T-helper 9 cell (primary cell): Measurements from ENCODE around the gene ZNF358.

Experiments
- DNase-seq: peaks from one replicate; pipeline ENCODE4 v3.0.0-alpha.2; 2020

Gene ZNF358

DNA sequence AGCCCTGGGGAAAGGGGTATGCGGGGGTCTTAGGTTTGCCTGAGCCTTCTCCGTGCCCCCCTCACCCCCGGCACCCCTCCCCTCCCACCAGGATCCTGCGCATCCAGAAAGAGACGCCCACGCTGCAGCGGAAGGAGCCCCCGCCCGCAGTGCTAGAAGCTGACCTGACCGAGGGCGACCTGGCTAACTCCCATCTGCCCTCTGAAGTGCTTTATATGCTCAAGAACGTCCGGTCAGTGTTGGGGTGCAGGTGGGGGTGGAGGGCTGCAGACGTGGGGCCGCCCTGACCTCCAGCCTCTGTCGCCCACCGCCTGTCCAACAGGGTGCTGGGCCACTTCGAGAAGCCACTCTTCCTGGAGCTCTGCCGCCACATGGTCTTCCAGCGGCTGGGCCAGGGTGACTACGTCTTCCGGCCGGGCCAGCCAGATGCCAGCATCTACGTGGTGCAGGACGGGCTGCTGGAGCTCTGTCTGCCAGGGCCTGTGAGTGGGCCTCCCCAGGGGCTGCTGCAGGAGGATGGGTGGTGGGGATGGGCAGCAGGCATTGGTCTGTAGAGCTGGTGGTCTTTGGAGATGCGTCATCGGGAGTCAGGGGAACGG is 24.0 kb downstream of the ZNF358 start:
- DNase-seq: no peak

GRCh38 chr19:7540761-7541474 is 25.0 kb downstream of the ZNF358 start:
- DNase-seq: no peak

DNA sequence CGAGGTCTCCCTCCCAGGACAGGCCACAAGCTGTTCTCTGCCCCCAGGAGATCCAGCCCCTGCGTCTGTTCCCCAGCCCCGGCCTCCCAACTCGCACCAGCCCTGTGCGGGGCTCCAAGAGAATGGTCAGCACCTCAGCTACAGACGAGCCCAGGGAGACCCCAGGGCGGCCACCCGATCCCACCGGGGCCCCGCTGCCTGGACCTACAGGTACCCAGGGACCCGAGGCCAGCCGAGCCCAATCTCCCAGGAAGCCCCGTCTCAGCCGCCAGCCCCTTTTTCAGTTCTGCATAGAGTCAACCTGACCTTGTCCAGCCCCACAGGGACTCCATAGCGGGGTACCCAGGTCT is 25.5 kb downstream of the ZNF358 start:
- DNase-seq: no peak

- DNase-seq: no peak
These were observed 26.0 kb downstream of the ZNF358 start for GRCh38 chr19:7541828-7542443.

DNA sequence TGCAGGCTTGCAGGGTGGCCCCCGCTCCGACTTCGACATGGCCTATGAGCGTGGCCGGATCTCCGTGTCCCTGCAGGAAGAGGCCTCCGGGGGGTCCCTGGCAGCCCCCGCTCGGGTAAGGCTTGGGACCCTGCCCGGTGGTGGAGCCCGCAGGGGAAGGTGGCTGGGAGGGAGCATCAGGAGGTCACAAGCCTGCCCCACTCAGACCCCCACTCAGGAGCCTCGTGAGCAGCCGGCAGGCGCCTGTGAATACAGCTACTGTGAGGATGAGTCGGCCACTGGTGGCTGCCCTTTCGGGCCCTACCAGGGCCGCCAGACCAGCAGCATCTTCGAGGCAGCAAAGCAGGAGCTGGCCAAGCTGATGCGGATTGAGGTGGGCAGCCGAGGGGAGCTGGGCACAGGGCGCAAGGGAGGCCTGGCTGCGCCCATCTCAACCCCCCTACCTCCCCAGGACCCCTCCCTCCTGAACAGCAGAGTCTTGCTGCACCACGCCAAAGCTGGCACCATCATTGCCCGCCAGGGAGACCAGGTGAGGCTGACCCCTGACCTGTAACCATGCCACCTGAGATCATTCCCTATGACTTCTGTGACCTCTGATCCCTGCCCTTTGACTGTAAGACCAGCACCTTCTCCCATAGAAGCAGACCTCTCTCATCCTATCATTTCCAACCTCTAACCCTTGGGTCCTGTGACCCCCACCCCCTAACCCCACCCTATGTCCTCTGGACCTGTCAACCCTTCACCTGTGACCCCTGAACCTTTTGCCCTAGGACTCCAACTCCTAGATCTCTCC is 26.8 kb downstream of the ZNF358 start:
- DNase-seq: no peak

DNA sequence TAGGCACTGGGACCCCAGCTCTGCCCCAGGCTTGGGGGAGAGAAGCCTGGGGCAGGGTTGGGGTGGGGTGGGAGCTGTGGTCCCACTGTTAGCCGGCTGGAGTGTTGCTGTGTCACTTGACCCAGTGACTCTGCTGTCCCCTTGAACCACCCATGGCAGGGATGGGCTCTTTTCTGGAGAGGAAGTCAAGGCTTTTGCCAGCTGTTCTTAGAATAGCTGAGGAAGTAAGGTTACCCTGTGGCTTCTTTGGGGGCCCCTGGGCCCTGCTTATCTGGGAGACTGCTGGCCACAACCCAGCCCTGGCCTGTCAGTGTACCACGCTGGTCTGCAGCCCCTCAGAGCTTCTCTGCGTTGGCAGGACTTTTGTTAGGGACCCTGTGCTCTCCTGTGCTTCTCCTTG is 28.7 kb downstream of the ZNF358 start:
- no peak for DNase-seq

- DNase-seq: no peak
These were observed 29.4 kb downstream of the ZNF358 start for GRCh38 chr19:7545300-7545699.

GRCh38 chr19:7545904-7546303 is 30.0 kb downstream of the ZNF358 start:
- no peak for DNase-seq

DNA sequence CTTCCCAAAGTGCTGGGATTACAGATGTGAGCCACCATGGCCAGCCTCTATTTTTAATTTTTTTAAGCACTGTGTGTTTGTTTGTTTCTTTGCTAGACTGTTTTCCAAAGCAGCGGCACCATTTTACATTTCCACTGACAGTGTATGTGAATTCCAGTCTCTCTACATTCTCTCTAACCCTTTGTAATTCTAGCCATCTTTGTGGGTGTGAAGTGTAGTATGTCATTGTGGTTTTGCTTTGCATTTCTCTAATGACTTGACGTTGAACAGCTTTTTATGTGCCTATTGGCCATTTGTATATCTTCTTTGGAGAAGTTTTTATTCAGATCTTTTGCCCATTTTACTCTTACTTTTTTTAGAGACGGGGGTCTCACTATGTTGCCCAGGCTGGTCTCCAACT is 31.3 kb downstream of the ZNF358 start:
- DNase-seq: no peak

DNA sequence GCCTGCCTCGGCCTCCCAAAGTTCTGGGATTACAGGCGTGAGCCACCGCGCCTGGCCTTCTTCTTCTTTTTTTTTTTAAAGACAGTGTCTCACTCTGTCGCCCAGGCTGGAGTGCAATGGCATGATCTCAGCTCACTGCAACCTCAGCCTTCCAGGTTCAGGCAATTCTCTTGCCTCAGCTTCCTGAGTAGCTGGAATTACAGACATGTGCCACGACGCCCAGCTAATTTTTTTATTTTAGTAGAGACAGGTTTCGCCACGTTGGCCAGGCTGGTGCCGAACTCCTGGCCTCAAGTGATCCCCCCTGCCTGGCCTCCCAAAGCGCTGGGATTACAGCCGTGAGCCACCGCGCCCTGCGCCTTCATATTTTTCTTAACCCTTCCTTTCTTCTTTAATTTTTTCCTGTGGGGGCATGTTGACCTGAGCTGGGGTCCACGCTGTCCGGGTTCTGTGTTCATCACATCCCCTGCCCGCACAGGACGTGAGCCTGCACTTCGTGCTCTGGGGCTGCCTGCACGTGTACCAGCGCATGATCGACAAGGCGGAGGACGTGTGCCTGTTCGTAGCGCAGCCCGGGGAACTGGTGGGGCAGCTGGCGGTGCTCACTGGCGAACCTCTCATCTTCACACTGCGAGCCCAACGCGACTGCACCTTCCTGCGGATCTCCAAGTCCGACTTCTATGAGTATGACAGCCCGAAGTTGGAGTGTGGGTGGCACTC is 33.7 kb downstream of the ZNF358 start:
- DNase-seq: no peak

DNA sequence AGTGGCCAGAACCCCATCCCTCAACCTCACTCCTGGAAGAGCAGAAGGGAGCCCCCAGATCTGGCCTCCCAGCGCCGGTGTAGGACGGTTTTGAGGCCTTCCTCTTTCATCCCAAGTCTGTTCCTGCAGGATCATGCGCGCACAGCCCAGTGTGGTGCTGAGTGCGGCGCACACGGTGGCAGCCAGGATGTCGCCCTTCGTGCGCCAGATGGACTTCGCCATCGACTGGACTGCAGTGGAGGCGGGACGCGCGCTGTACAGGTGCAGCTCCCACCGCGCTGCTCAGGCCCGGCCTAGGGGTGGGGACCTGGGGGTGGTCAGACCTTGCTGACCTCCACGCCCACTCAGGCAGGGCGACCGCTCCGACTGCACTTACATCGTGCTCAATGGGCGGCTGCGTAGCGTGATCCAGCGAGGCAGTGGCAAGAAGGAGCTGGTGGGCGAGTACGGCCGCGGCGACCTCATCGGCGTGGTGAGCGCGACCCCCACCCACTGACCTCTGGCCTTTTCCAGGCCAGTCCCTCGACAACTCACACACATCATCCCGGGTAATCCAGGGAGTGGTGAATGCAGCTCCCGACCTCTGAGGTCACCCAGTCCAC is 34.4 kb downstream of the ZNF358 start:
- DNase-seq: no peak

DNA sequence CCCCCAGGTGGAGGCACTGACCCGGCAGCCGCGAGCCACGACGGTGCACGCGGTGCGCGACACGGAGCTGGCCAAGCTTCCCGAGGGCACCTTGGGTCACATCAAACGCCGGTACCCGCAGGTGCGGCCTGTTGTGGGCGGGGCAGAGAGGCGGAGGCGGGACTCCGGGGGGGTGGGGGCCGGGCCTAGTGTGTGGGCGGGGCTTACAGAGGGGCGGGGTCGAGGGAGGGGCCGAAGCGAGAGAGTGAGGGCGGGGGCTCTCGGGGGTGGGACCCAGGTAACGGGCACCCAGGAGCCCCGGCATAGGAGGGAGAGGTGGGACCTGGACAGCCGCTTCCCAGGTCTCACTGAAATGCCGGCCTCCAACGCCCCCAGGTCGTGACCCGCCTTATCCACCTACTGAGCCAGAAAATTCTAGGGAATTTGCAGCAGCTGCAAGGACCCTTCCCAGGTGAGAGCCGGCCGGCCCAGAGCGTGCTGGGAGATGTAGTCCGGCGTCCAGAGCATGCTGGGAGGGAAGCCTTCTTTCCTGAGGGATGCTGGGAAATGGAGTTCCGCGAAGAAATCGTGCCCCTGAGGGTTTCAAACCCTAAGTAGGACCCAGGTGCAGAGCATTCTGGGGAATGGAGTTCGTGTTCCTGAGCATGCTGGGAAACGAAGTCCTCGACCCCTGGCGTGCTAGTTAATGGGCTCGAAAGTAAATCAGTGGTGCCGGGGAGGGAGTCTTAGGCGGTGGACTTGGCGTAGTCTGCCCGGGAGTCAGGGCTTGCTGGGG is 35.3 kb downstream of the ZNF358 start:
- no peak for DNase-seq

GRCh38 chr19:7552781-7553180 is 36.9 kb downstream of the ZNF358 start:
- no peak for DNase-seq

GRCh38 chr19:7554565-7554964 is 38.7 kb downstream of the ZNF358 start:
- no peak for DNase-seq

- DNase-seq: no peak
These were observed 39.3 kb downstream of the ZNF358 start for GRCh38 chr19:7554990-7555864.

- DNase-seq: no peak
These were observed 40.9 kb downstream of the ZNF358 start for GRCh38 chr19:7556696-7557315.

DNA sequence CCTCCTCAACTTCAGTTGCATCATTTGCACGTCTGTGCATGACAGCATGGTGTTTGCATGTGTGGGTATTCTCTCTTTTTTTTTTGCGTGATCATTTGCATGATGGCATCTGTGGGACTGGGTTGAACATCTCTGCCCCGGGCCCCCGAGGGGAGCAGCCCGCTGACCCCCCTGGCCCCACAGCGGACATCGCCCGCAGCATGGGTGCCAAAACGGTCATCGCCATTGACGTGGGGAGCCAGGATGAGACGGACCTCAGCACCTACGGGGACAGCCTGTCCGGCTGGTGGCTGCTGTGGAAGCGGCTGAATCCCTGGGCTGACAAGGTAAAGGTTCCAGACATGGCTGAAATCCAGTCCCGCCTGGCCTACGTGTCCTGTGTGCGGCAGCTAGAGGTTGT is 42.8 kb downstream of the ZNF358 start:
- no peak for DNase-seq

- no peak for DNase-seq
These were observed 43.2 kb downstream of the ZNF358 start for GRCh38 chr19:7559102-7559501.

- DNase-seq: no peak
These were observed 44.4 kb downstream of the ZNF358 start for GRCh38 chr19:7560255-7560654.

DNA sequence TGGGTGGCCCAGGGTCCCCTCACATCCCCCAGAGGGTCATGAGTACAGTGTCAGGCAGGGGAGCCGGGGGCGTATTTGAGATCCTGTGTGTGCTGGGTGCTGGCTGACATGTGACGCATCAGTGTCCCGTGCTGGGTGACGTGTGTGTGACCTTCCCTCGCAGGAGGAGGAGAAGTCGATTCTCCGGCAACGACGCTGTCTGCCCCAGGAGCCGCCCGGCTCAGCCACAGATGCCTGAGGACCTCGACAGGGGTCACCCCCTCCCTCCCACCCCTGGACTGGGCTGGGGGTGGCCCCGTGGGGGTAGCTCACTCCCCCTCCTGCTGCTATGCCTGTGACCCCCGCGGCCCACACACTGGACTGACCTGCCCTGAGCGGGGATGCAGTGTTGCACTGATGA is 45.4 kb downstream of the ZNF358 start:
- no peak for DNase-seq
